Cardiac fibroblast (primary cell): ENCODE measurements around the gene LAMP1.

ENCODE experiments used
- DNase-seq, 2 donors: peaks; one replicate each; pipeline versions ENCODE4 v3.0.0 to v3.0.0-alpha.2; 2010; ENCODE audit warnings: low read depth in 2 of 2
- H3K4me3 ChIP-seq, 2 donors: replicated peaks in 1 of 2; 1 replicate in 1 of 2; 2 replicates in 1 of 2; pipeline ENCODE4 v1.5.1; 2011; ENCODE audit warnings: low read depth in 2 of 2, low read length in 2 of 2, mild to moderate bottlenecking in 2 of 2, moderate library complexity in 1 of 2
- TF ChIP-seq, protein P1 (sequence below): IDR thresholded peaks from one replicate; pipeline ENCODE4 v1.5.1; 2011; ENCODE audit warnings: low read depth, mild to moderate bottlenecking, low read length, inconsistent platforms

LAMP1 gene

GRCh38 chr13:113320226-113320875 is 23.3 kb downstream of the LAMP1 start:
- DNase-seq = no peak
- TF ChIP-seq, protein P1, sequence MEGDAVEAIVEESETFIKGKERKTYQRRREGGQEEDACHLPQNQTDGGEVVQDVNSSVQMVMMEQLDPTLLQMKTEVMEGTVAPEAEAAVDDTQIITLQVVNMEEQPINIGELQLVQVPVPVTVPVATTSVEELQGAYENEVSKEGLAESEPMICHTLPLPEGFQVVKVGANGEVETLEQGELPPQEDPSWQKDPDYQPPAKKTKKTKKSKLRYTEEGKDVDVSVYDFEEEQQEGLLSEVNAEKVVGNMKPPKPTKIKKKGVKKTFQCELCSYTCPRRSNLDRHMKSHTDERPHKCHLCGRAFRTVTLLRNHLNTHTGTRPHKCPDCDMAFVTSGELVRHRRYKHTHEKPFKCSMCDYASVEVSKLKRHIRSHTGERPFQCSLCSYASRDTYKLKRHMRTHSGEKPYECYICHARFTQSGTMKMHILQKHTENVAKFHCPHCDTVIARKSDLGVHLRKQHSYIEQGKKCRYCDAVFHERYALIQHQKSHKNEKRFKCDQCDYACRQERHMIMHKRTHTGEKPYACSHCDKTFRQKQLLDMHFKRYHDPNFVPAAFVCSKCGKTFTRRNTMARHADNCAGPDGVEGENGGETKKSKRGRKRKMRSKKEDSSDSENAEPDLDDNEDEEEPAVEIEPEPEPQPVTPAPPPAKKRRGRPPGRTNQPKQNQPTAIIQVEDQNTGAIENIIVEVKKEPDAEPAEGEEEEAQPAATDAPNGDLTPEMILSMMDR = no peak
- H3K4me3 ChIP-seq = no peak overlapping the region

DNA sequence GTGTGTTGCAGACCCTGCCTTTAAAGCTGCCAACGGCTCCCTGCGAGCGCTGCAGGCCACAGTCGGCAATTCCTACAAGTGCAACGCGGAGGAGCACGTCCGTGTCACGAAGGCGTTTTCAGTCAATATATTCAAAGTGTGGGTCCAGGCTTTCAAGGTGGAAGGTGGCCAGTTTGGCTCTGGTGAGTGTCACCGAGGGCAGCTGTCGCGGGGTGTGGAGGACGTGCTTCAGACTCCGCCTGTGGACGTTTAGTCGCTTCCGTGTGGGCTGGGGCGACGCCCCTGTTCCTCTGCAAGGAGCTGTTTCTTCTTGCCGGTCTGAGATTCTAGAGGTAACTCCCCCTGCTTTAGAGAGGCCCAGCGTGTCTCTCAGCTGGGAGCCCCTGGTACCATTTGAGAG is 24.5 kb downstream of the LAMP1 start:
- DNase-seq = no peak
- H3K4me3 ChIP-seq = no peak overlapping the region
- TF ChIP-seq, protein P1 = no peak

GRCh38 chr13:113322043-113322461 is 25.0 kb downstream of the LAMP1 start:
- TF ChIP-seq, protein P1 = no peak
- H3K4me3 ChIP-seq = no peak overlapping the region

GRCh38 chr13:113322890-113323651 is 26.0 kb downstream of the LAMP1 start:
- no peak overlapping the region for H3K4me3 ChIP-seq
- DNase-seq = no peak
- TF ChIP-seq, protein P1 = no peak

More at GRCh38 chr13:113322043-113322461, 25.0 kb downstream of the LAMP1 start:
- DNase-seq = no peak

- no peak overlapping the region for H3K4me3 ChIP-seq
- no peak for DNase-seq
- TF ChIP-seq, protein P1 = no peak
Measured at GRCh38 chr13:113323869-113324268, 26.8 kb downstream of the LAMP1 start.

- DNase-seq = no peak
- no peak overlapping the region for H3K4me3 ChIP-seq
- TF ChIP-seq, protein P1 = no peak
Measured at GRCh38 chr13:113324398-113324797, 27.4 kb downstream of the LAMP1 start.
